NOMO-1 (cell line): ENCODE results near the gene P2RY12.
"Not testable (repeated sequence)": the region's sequence is repeated elsewhere in the genome, so short reads cannot be mapped to it uniquely, and the experiment has no call there.

Experiments
- DNase-seq, 2 experiments: peaks; one replicate each; lab custom pipeline; 2025; ENCODE audit not compliant: unreplicated experiment in 2 of 2; lab: John Stamatoyannopoulos, UW

Gene P2RY12

DNA sequence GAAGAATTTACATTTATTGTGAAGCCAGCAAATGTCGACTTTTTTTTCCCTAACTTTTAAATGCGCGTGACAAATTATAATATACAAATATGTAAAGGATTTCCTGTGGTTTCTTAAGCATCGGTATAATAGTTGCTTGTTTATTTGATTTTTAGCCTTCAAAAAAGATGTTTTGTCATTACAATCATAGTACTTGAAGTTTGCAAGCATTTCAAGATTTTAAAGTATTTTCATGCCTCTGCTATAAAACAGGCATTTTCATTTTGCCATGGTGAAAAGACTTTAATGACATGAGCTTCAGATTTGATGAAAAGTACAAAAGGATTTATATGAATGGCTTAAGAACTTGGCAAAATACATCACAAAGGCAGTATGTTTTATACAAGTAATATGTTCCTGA lies 9.4 kb upstream of the P2RY12 start:
- no peak for DNase-seq

DNA sequence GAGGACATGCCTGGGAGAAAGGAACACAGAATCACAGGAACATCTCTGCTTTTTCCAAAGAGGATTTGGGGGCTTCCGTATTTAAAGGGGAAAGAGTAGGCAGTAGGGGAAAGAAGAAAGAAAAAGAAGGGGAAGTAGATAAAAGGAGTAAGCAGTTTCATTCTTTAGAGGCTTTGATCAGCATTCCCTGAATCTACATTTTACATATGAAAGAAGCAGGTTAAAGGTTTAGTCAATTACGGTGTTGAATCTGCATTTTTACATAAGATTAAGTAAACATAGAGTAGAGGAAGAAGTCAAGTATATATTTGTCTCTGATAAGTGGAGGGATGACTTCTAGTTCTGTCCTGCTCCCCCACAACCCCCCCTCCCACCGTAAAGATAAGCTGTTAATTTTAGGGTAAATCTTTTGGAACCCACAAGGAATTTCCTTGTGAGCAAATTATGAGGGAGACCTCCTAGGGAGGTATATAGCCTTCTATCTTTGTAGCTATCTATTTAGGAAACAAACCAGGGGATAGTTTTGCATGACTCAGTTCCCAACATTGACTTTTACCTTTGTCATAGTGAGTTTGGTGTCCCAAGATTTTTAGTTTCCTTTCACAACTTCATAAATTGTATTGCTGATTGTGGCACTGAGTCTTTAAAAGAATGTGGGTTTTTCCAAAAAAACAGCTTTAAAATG lies 8.7 kb upstream of the P2RY12 start:
- DNase-seq: peak in 1 of 2 experiments; percentile 37

DNA sequence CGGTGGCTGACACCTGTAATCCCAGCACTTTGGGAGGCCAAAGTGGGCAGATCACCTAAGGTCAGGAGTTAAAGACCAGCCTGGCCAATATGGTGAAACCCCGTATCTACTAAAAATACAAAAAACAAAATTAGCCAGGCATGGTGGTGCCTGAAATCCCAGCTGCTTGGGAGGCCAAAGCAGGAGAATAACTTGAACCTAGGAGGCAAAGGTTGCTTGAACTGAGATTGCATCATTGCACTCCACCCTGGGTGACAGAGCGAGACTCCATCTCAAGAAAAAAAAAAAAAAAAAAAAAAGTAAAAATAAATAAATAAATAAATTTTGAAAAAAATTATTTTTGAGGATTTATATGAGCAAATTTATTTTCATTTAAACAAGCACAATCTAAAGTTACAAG lies 7.6 kb upstream of the P2RY12 start:
- DNase-seq: not testable (repeated sequence)

DNA sequence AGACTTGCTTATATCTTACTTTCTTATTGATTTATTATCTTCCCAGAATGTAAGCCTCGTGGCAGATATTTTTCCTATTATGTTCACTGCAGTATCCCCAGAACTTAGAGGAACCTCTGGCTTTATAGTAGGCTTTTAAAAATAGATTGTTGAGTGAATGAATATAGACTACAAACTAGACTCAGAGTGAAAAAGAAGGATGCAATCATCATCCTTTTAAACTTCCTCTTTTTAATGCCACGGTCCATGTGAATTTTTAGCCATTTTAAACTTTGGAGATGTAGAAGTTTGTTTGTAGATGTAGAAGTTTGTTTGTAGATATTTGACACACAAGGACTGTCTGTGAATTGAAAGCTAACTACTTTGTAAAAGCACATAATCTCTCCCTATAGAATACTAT lies 7.2 kb upstream of the P2RY12 start:
- peak; percentile 16 to 61 for DNase-seq

DNA sequence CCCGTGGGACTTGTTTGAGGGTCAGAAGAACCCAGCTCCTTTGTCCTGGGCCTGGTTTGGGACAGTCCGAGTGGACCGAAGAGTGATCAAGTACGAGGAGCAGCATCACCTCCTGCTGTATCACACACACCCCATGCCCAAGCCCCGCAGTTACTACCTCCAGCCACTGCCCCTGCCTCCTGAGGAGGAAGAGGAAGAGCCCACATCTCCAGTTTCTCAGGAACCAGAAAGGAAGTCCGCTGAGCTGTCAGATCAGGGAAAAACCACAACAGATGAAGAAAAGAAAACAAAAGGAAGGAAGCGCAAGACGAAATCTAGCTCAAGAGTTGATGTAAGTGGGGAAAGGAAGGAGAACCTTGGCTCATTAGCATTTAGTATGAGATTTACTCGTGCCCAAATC lies 3.3 kb upstream of the P2RY12 start:
- peak; percentile 8 to 26 for DNase-seq

DNA sequence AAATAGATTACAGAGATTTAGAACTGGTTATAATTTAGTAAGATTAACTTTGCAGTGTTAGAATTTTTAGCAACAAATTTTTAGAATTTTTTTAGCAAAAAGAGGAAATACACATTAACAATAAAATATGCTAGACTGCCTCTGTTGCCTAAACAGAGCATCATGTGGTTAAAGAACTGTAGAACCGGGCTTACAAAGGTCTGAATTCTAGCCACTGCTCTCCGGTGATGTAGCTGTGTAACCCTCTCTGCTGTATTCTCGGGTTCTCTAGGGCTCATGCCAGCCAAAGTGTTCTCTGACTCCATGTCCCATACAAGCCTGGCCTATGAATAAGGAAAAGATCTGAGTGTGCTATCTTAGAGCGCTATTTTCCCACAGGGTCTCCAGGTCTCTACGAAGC lies 2.9 kb upstream of the P2RY12 start:
- peak; percentile 26 to 52 for DNase-seq

DNA sequence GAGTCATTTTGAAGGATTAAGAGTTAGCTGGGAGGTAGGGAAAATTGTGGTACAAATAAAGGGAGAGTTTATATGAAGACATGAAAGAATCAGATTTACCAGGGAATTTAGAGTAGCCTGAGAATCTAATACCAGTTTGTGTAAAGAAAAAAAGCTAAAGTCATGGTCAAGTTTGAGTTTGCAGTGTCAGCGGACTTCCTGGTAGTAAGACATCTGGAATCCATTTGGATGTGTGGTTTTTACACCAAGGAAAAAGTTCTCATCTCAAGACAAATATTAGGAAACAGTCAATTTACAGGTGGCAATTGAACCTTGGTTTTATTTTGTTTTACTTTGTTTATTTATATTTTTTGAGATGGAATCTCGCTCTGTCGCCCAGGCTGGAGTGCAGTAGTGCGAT lies 1.5 kb upstream of the P2RY12 start:
- no peak for DNase-seq

DNA sequence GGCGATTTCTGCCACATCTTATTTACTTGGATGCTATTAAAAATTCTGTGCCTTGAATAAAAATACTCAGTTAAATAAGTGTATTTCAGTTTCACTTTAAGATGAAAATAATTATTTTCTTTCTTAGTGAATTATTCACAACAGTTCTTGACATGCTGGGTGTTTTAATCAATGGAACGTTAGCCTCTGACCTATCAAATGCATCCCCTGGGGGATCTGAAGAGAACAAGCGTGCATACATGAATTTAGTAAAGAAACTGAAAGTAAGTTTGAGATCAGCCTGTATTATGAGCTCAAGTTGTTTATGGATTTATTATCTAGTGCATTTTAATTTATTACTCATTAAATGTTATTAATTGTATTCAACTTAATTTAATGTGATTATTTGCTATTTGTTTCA lies 597 bp downstream of the P2RY12 start:
- DNase-seq: peak in 1 of 2 experiments; percentile 15

DNA sequence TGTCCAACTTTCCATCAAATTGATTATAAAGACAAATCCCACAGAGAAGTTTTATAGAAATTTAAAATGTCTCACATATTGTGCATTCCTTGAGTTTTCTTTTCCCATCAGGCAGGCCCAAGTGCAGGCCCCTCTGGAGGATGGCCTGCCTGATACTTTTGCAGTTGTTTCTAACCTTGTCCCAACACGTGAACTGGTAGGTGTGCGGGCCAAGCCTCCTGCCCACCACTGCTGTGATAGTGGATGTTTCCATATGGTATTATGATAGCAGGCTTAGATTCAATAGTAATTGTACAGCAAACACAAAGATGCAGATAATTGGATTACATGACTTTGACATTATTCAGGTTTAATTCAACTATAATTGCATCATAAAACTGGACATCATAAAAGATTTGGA lies 1.4 kb downstream of the P2RY12 start:
- DNase-seq: no peak

DNA sequence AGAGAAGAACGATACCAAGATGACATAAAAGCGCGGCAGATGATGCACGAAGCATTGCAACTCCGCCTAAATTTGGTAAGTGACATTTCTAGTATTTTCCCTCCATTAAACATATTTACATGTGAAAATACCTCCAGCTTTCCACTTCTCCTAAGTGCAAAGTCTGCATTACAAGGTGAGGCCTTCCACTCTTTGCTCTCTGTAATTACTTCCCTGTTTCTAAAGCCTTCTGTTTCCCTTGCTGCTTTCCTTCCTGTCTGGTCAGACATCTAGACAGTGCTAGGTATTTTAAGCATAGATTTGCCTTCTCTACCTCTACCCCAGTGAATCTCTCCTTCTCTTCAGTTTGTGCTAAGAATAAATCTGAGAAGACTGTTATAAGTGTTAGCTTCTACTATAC lies 1.9 kb downstream of the P2RY12 start:
- peak; percentile 46 to 85 for DNase-seq

DNA sequence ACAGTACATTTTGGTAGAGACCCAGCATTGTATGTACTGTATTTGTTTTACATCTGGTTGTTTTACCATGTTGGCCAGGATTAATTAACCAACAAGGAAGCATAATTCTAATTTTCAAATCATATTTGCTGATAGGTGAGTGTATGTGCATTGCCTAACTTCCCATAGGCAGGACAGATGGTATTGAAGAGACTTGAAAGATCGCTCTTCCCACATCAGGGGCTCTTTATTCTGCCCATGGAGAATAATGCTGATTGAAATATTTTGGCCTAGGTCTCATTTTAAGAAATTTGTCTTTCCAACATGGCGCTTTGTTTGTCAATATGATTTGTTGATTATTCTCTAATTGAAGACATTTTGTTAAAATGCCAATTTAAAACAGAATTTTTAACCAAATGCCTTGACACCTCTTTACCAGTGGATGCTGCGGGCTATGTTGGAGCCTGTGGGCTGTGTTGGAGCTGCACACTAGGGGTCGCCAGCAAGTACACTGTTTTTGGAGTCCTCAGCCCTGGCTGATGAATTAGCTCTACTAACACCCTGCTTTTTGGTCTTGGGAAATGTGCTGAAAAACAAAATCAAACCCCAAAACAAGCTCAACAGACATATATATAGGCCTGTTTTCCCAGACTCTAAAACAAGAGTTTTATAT lies 5.3 kb downstream of the P2RY12 start:
- peak; percentile 29 to 30 for DNase-seq

DNA sequence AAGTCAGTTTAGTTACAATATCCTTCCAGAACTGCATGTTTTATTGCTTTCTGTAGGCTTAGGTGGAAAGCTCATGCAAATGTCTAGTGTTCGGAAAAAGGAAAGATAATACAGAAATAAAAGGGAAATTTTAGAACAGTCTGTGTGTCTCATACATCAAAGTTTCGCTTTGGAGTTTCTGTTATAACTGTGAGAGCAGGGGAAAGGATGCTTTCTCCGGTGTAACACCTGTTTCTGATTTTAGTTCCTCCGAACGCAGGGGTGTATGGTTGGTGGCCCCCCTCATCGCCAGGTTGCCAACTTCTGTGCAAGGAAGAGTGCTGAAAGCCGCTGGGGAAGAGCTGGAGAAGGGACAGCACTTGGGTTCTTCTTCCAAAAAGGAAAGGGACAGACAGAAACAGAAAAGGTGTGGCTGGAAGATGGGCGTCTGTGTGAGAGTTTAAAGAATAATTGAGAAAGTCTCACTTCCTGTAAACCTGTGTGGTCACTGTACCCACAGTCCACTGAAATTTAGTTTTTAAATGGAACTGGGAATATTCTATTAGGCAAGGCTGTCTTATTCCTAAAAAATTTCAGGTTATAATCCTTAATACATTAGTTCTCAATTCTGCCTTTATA lies 6.7 kb downstream of the P2RY12 start:
- no peak for DNase-seq

DNA sequence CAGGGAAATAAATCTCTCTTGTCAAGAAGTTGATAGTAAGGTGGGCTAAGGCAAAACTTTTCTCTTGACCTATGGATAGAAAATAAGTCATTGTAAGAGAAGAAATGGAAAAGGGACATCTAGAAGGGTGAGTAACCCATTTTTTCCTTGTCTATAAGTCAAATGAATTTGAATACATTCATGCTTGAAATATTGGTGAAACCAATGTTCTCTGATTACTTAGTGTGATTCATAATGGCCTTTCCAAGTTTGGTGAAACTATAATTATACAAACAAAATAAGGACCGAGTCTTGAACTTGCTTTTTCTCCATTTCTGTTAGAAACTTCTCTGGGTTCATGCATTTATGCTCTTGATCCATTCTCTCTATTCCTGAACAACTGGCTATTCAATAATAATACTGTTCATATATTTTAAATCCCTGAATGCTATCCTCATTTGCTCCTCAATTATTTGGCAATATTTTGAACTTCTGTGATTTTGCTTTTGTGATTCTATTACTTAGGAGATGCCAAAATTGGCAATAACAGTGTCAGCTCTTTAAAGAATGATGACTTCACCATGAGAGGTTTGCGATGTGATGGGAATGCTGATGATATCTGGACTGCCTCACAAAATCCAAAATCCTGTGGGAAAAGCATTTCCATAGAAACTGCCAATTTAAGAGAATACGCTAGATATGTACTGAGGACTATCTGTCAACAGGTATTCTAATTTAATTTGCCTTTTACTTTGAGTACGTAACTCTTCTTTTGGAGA lies 12.3 kb downstream of the P2RY12 start:
- no peak for DNase-seq

DNA sequence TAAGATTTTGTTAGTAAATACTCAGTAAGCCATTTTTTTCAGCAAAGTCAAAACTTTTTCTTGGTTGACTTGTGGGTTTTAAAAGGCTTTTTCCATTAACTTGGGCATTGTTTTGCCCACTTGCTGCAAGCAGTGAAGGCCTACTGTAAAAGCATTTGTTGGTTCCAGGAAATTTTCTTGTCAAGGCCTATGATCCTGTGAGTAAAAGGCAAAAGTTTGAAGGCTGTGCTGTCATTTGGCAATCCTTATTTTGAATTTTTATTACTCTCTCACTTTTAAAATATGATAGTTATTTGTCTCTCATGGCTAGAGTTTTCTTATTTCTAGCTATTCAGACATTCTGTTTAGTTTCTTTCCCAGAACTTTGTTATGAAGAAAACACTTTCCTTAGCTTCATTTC lies 13.0 kb downstream of the P2RY12 start:
- no peak for DNase-seq

DNA sequence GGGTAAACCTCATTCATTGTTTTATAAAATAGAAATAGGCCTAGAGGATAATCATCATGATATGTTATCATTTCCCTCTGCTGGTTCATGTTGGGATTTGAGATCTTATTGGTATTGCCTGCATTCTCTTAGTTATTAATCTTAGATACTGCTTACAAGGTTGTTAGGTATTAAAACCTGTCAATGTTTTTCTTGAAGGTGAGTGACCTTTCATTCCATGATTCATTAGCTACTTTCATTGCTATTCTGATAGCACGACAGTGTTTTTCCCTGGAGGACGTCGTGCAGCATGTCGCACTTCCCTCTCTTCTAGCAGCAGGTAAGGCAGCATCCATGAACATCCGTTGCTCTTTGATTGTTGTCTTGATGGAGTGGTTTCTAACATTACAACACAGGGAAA lies 17.1 kb downstream of the P2RY12 start:
- no peak for DNase-seq

DNA sequence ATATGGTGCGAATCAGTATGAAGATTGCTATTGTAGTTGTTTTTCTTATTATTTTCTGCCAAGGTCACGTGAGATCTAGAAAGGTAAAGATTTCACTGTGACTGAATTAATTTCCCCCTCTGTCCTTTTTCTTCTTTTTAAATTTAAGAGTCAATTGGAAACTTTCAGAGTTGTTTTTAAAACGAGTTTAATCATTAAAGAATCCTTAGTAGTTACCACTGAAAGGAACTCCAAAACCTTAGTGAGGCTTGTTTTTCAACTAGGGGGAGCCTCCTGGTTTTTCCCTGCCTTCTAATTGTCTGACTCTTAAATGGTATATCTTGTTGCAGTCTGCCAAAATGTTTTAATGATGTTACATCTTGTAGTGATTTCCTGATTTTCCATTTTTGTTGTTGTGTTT lies 17.6 kb downstream of the P2RY12 start:
- DNase-seq: no peak

DNA sequence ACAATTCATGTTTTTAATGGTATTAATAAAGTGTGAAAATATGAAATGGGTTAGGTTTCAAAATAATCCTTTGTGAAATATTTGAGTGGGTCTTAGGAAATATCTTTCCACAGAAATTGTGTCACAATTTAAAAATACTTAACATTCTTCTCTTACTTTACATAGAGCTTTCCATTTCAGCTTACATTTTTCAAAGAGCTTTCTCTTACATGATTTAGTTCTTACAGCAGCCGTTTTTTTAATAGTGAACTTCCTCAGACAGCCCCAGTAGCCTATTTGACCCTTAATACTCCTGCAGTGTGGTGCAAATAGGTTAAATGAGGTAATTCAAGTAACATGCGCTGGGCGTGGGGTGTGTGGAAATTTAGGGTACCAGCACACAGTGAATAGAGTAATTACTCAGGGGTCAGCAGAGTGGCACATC lies 21.8 kb downstream of the P2RY12 start:
- peak; percentile 63 to 64 for DNase-seq

DNA sequence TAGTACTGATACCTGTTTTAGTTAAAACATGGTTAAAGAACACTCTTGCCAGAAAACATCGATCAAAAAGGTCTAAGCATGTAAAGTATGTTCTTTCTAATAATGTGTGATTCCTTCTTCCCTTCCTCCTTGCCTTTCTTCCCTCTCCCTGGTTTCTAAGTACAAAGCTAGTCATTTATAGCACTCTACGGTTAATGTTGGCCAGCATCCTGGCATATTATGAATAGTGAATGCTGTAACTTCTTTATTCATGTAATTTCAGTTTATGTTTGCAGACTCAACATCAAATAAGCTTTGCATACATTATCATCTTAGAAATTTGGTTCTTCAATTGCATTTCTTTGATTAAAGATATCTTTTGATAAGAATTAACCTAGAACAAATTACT lies 27.1 kb downstream of the P2RY12 start:
- DNase-seq: no peak

DNA sequence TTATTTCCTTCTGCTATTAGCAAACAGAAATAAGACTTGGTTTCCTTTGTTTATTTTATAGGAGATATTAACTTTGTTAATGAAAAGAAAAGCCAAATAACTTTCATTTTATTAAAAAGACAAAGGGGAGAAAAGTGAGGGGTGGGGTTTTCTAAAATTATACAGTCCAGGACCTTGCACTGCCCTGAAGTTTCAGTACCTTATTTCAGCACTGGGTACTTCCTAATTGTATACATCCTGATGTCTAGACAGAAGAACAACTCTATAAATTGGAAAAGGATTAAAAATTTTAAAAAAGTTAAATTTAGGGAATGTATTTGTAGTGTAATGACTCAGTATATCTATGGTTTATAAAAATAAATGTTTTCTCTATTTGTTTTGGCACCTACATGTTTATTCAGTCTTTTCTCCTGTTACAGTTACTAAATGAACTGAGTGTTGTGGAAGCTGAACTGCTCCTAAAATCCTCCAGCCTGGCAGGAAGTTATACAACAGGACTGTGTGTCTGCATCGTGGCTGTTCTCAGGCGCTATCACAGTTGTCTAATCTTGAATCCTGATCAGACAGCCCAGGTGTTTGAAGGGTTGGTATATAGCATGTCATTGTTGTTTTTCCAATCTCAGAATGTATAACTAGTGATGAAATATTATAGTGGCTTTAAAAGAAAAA lies 27.6 kb downstream of the P2RY12 start:
- peak; percentile 17 to 60 for DNase-seq

DNA sequence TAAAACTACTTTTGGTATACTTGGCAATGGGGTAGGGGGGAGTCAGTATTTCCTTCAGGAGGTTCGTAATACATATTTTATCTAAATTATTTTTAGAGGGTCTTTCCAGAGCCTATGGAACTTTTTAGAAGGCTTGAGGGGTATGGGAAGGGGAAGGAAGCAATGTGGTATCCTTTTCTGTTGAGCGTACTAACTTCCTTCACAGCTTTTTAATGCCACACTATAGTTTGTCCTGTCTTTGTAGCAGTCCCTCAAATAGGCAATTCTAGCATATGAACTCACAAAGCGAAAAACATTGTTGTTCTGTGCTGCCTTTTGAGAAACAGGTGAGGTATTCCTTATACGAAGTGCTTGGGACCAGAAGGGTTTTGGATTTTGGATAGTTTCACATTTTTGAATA lies 32.9 kb downstream of the P2RY12 start:
- no peak for DNase-seq

DNA sequence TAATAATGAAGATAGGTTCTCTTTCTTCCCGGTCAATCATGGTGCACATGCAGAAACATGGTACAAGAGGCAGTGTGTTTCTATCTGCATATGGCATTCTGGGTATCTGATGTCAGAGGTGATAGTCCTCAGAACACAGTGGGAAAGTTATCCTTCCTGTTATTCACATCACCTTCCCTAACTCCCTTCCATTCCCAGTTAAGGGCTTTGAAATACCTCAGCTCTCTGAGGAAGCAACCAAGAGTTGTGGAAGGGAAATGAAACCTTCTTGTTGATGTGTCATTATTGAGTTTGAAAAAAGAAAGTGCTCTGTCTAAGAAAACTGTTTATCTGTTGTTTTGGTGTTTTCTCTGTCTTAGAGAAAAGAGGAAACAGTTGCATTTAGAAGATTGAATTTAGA lies 33.3 kb downstream of the P2RY12 start:
- DNase-seq: peak; percentile 48 to 88
